ENCODE measurements around the gene NF2.

GRCh38 chr22:29742326-29742725, 138.9 kb downstream of the NF2 start:
- TF ChIP-seq CTCF (IDR thresholded peaks at IDR 0.05), result no peak
- TF ChIP-seq POLR2A (IDR thresholded peaks at IDR 0.05), result no peak
- no peak for TF ChIP-seq POLR2AphosphoS5 (IDR thresholded peaks at IDR 0.05)

All from breast epithelium (tissue), 3 donors.